ENCODE measurements around the gene EGLN2. TPM values are rescaled to one million over a fixed set of nuclear protein-coding genes. Genes with fewer than 3 reads are reported as not detected.
"Not testable (repeated sequence)": the region's sequence is repeated elsewhere in the genome, so short reads cannot be mapped to it uniquely, and the experiment has no call there.

Gene EGLN2
- polyA plus RNA-seq, 1 donor: 59.5 TPM

- no peak for DNase-seq
Observed at GRCh38 chr19:40815223-40815622, 16.2 kb downstream of the EGLN2 start.

DNA sequence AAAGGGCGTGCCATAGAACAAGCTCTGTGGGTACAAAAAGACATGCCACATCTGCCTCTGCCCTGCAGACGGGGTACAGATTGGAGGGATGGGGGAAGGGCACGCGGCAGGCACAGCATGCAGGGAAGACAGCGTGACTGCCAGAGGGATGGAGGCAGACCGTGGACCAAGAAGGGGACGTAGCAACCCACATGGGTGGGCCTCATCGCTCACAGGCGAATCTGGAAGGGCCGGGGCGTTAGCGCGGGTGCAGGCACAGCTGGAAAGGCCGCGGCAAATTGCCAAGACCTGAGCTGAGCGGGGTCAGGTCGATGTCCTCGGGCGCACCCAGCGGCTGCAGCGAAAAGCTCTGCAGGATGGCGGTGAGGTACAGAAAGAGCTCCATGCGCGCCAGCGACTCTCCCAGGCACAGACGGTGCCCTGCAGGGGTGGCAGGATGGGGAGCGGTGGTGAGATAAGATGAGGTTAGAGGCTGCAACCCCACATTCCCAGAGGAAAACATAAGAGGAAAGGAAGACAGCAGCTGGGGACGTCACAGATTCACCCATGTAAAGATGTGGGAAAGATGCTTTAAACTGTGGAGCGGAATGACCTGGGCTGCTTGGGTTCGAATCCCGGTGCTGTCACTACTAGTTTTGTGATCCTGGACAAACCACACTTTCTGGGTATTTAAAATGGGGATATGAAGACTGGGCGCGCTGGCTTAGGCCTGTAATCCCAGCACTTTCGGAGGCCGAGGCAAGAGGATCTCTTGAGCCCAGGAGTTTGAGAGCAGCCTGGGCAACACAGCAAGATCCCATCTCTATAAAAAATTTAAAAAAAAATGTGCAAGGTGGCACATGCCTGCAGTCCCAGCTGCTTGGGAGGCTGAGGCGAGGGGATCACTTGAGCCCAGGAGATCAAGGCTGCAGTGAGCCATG is 19.7 kb downstream of the EGLN2 start:
- not testable (repeated sequence) for DNase-seq

DNA sequence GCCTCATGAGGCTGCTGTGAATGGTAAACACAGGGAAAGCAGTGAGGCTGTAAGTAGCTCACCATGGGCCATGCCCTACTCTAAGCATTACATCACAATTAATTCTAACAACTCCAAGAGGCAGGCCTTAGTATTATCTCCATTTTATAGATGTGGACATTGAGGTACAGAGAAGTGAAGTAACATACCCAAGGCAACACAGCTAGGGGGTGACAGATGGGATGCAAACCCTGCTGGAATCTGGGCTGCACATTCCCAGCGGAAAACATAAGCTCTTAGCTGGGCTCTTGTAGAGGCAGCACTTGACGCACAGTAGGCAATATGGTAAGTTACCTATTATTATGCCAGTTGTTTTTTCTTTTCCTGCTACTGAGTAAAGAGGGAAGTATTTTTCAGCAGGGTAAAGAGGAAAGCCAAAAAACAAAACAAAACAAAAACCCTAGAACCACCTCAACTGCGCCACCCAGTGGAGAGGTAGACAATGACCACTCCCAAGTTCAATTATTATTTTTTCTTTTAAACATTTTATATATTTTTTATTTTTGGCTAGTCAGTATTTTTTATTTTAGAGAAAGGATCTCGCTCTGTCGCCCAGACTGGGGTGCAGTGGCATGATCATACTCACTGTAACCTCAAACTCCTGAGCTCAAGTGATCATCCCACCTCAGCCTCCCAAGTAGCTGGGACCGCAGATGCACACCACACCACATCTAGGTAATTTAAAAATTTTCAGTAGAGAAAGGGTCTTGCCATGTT is 20.7 kb downstream of the EGLN2 start:
- DNase-seq: not testable (repeated sequence)

DNA sequence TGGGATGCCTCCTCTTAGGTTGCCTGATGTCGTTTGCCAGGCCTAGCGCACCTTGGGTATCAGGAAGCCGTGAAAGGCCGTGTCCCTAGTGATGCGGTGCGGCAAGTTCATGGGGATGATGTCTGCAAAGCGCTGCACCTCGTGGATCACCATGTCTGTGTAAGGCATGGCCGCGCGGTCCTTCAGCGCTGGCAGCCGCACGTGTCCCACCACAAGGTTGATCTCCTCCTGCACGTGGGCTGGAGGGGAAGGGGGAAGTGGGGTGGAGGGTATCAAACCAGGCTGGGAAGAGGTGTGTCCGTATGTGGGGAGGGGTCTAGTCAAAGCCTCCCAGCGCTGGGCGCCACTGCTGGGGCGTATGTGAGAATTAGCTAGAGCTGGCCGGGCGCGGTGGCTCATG is 23.2 kb downstream of the EGLN2 start:
- no peak for DNase-seq

DNA sequence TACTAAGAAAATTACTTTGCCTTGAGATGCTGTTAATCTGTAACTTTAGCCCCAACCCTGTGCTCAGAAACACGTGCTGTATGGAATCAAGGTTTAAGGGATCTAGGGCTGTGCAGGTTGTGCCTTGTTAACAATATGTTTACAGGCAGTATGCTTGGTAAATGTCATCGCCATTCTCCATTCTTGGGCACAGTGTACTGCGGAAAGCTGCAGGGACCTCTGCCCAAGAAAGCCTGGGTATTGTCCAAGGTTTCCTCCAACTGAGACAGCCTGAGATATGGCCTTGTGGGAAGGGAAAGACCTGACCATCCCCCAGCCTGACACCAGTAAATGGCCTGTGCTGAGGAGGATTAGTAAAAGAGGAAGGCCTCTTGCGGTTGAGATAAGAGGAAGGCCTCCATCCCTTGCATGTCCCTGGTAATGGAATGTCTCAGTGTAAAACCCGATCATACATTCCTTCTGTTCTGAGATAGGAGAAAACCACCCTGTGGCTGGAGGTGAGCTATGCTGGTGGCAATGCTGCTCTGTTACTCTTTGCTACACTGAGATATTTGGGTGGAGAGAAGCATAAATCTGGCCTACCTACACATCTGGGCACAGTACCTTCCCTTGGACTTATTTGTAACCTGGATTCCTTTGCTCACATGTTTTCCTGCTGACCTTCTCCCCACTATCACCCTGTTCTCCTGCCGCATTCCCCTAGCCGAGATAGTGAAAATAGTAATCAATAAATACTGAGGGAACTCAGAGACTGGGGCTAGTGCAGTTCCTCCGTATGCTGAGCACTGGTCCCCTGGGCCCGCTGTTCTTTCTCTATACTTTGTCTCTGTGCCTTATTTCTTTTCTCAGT is 23.9 kb downstream of the EGLN2 start:
- DNase-seq: not testable (repeated sequence)

DNA sequence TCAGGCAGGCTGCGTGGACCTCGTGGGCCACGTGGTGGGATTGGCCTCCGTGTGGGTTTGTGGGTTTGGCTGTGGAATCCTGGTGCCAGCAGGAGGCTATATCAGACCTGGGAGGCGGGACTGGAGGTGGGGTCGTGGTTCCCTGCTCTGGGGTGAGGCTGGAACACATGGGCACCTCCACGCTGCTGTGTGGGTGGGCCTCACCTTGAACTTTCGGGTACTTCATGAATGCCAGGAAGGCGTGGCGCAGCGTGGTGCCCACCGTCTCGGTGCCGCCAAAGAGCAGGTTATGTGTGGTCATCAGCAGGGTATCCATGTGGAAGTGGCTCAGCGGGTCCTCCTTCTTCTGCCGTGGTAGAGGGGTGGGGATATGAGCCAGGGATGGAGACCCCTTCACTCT is 25.9 kb downstream of the EGLN2 start:
- DNase-seq: not testable (repeated sequence)

DNA sequence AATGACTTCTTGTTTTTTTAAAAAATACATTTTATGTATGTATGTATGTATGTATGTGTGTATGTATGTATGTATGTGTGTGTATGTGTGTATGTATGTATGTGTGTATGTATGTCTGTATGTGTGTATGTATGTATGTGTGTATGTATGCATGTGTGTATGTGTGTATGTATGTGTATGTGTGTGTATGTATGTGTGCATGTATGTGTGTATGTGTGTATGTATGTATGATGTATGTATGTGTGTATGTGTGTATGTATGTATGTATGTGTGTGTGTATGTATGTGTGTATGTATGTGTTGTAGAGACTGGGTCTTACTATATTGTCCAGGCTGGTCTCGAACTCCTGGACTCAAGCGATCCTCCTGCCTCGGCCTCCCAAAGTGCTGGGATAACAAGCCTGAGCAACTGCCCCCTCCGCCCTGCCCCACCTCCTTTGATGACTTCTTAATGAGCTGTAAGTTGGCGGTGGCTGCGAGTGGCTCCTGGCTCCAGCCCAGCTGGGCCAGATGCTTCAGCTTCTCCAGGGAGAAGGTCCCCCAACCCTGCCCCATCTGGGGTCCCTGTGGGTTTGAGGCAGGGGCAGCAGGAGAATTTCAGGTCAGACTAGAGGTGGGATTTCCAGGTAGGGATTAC is 26.6 kb downstream of the EGLN2 start:
- DNase-seq: not testable (repeated sequence)

- DNase-seq: not testable (repeated sequence)
Observed at GRCh38 chr19:40826312-40826698, 27.3 kb downstream of the EGLN2 start.

DNA sequence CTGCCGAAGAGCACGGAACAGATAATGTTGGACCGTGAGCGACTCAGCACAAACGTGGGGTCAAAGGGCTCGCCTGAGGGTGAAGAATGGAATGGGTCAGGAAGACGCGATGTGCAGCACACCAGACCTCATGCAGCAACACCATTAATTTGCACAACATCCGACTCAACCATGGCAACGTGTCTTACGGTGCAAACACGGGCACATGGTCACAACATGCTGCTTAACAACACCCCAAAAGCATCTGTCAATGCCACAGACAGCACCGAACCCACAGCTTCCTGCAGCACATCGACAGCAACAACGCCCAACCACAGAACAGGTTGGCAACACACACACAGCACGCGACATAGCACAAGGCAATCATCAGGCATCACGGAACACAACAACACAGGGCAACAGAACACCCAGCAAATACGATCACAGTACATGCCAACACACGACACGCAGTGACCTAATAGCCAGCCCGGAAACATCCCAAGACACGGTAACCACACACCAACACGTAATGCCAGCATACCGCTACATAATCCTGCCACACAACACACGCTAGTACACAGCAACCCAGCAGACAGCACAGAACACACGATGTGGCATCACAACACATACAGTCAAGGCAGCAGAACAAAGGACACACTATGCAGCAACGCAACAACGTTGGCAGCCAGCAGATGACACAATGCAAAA is 27.9 kb downstream of the EGLN2 start:
- not testable (repeated sequence) for DNase-seq

GRCh38 chr19:40827386-40828247 is 28.6 kb downstream of the EGLN2 start:
- no peak for DNase-seq

- DNase-seq: no peak
Observed at GRCh38 chr19:40829205-40829604, 30.2 kb downstream of the EGLN2 start.

DNA sequence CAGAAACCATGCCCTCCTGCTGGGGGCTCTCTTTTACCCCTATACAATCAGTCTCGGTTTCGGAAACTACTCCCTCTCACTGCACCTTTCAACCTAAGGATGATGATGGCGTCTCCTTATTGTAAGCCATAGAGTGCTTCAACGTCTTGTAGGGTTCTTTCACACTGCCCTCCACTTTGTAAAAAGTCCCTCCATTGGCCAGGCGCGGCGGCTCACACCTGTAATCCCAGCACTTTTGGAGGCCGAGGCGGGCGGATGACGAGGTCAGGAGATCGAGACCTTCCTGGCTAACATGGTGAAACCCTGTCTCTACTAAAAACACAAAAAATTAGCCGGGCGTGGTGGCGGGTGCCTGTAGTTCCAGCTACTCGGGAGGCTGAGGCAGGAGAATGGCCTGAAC is 31.8 kb downstream of the EGLN2 start:
- not testable (repeated sequence) for DNase-seq

- DNase-seq: no peak
Observed at GRCh38 chr19:40831502-40832430, 32.8 kb downstream of the EGLN2 start.

DNA sequence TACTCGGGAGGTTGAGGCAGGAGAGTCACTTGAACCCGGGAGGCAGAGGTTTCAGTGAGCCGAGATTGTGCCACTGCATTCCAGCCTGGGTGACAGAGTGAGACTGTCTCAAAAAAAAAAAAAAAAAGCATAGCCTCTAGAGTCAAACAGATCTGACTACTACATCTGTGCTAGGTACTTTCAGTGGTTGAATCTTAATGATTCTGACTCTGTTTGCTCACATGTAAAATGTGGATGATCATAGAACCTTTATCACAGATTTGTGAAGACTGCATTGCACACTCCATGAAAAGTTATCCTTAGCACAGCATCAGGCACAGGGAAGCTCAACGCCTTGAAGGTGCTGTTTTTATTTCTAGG is 33.4 kb downstream of the EGLN2 start:
- not testable (repeated sequence) for DNase-seq

DNA sequence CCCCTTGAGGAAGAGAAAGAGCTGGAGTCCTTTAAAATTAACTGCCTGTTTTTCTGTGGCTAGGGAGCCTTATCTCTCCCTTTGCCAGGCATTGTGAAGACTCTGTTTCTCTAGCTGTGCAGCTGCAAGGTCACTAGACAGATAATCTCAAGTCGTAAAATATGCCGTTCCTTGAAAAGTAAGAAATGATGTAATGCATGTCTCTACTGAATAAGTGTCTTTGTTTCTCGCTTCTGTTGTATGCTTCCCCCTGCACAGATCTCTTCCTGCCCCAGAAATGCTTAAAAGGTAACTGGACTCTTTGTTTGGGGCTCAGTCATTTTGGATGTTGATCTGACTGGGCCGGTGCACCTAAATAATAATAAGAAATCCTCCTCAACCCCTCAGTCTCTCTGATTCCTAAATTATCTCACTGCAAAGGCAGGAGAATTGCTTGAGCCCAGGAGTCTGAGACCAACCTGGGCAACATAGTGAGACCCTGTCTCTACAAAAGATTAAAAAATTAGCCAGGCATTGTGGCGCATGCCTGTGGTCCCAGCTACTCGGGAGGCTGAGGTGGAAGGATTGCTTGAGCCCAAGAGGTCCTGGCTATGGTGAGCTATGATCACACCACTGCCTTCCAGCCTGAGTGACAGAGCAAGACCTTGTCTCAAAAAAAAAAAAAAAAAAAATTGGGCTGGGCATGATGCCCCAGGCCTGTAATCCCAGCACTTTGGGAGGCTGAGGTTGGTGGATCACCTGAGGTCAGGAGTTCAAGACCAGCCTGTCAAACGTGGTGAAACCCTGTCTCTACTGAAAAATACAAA is 34.9 kb downstream of the EGLN2 start:
- DNase-seq: not testable (repeated sequence)

DNA sequence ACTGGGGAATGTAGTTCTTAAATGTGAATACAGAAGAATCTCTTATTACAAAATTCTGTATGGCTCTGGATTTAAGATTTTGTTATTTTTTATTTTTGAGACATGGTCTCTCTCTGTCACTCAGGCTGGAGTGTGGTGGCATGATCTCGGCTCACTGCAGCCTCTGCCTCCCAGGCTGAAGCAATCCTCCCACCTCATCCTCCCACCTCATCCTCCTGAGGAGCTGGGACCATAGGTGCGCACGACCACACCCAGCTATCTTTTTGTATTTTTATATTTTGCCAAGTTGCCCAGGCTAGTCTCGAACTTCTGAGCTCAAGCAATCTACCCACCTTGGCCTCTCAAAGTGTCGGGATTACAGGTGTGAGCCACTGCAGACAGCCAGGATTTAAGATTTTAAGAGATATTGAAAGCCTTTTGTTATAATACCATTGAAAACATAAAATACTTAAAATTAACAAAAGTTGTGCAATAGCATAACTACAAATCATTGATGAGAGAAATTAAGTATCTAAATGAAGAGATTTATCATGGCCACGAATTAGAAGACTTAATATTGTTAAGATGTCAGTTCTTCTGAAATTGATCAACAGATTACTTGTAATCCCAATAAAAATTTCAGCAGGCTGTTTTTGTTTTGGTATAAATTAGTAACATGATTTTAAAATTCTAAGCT is 37.9 kb downstream of the EGLN2 start:
- no peak for DNase-seq

DNA sequence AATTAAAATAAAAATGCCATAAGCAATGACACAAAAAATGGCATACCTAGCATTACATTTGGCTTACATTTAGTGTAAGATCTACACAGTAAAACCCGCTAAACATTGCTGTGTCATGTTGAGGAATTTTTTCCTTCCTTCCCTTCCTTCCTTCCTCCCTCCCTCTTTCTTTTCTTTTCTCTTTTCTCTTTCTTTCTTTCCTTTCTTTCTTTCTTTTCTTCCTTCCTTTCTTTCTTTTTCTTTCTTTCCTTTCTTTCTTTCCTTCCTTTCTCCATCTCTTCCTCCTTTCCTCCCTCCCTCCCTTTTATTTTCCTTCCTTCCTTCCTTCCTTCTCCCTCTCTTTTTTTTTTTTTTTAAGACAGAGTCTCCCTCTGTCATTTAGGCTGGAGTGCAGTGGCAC is 39.5 kb downstream of the EGLN2 start:
- not testable (repeated sequence) for DNase-seq

All from left kidney (tissue), 2 donors.